ENCODE results near the gene NKD2.

NKD2 gene

DNA sequence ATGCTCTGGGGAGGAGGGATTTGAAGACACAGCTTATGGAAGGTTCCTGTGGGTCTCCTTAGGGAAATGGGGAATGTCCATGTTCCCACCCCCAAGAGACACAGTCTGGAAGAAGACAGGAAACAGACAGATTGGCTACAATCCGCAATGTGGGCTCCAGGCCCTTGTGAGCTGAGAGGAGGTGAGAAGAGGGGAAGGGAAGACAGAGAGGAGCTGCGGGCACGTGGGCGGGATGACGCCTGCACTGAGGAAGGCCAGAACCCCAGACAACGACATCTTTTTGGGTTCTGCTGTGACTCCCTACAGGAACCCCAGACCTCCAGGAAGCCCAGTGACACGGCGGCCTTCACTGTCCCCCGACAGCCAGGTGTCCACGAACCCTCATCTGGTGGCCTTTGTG lies 29.9 kb upstream of the NKD2 start:
- DNase-seq (ENCODE audit: low read depth), result no peak

DNA sequence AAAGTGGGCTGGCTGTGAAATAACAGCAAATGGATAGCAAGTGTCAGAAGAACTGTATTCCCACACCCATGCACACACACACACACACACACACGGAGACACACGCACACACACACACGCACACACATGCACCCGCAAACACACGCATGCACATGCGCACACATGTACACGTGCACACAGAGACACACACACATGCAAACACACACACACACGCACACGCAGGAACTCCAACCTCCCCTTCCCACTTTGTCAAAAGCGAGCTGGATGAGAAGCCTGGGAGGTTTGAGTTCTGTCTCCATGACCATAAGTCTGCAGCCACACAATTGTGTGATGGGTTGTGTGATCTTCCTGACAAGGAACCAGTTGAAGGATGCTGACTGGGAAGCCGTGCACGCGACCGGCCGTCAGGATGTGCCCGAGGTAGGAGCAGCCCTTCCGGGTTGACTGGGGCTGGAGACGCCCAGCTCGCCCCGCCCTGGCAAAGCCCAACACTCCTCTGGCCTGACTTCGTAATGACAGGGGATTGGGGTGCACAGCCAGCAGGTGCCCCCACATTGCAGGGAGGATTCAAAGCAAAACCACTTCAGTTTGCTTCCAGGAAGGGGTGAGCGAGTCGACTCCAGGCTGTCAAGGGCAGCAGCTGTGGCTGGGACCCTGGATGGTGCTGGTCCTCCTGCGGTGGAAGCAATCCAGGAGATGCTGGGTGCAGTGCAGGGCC lies 29.3 kb upstream of the NKD2 start:
- no peak for DNase-seq (ENCODE audit: low read depth)

DNA sequence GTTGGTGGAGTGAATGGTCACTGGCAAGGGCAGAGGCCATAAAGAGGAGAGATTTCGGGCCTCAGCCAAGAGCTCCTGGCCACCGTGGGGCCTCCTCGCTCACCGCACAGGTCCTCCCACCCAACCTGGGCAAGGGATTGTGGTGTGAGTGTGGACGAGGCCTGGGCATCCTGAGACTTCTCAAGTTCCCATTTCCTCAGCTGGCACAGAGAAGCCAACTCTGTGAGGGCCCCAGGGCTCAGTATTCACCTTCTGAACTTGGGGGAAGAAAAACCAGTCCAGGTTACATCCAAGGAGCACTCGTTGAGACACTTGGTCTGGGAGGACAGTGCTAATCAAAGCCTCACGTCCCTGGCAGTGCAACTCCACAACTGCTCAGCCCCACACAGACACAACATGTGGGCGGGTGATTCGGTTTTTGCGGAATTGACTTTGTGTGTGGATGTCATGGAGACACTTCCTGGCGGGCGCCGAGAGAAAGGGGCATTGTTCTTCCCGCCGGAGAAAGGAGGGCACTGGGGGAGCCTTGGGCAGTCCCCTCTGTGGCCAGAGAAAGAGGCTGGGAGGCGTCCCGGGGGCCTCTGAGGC lies 28.5 kb upstream of the NKD2 start:
- no peak for DNase-seq (ENCODE audit: low read depth)

DNA sequence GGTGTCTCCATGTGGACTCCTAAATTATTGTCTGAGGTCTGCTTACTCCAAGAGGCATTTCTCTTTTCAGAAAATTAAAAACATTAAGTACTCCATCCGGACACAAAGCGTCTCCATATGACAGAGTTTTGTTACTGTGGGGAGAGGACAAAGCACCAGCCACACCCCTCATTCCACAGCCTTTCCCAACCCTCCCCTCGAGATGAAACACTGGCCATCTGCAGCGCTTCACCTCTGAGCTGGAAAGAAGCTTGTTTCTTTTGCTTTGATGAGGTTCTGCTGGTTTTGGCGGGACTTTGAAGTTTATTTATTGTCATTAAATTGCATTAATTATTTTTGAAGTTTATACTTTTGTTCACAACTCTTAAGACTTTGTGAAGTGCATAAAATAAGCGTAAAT lies 27.6 kb upstream of the NKD2 start:
- no peak for DNase-seq (ENCODE audit: low read depth)

DNA sequence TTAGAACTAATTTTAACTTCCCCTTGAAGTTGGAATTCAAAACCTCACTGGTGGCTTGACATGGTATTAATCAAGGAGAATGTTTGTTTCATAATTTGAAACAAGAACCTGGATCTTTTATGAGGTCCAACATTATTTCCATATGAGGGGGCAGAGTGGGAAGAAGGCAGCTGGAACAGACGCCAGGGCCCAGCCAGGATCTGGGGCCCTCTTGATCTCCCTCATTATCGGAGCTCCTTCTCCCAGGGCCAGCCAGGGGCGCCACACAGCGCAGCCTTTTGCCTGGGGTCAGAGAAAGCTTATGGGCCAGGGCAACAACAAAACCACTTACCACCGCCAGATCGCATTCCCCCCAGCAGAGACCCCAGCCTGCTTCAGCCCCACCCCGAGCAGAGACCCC lies 27.1 kb upstream of the NKD2 start:
- no peak for DNase-seq (ENCODE audit: low read depth)

DNA sequence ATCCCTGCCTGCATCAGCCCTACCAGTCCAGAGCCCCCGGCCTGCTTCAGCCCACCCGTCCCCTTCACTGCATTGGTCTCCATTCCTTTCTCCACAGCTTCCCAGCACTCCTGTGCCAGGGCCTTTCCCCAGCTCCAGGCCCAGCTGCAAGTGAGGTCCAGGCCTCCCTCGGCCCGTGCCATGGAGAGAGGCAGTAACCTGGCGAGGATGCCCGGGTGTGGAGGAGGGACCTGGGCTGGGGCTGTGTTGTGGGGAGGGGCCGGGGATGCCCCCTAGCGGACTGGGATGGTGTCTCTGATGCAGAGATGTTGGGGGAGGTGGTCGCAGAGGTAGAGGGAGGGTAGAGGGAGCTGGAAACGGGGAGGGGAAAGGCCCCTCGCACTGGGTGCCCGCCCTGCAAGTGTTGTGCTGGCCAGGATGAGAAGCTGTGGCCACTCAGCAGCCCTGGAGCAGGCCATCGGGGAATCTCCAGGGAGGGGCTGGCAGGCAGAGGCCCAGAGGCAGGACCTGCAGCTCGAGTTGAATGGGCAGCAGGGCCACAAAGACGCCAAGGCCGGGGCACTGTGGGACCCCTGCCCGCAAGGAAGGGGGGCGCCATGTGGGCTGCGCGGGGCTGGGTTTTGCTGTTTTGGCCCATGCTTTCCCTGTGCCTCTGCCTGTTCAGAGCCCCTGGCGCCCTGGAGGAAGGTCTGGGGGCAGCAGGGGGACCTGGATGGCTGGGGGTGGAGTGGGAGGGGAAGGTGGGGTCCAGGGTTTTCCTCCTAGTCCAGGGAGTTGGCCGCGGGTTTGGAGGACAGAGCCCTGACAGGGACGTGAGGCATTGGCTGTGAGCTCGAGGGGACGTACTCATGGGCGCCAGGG lies 26.0 kb upstream of the NKD2 start:
- no peak for DNase-seq (ENCODE audit: low read depth)

DNA sequence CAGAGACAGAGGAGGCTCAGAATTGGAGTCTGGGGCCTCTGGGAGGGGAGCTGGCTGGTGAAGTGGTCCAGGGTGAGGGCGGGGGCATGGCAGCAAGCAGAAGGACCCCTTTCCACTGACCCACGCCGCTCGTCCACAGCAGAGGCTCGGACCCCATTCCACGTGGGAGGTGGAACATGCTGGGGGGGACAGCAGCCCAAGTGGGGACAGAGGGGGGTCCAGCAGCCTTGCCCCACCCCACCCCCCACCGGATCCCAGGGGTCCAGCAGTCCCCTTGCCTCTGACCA lies 25.4 kb upstream of the NKD2 start:
- no peak for DNase-seq (ENCODE audit: low read depth)

DNA sequence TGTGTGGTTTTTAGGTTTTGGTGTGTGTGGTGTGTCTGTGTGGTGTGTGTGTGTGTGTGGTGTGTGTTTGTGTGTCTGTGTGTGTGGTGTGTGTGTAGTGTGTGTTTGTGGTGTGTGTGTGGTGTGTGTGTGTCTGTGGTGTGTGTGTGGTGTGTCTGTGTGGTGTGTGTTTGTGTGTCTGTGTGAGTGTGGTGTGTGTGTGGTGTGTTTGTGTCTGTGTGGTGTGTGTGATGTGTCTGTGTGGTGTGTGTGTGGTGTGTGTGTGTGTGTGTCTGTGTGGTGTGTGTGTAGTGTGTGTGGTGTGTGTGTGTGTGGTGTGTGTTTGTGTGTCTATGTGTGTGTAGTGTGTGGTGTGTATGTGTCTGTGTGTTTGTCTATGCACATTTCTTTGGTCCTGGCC lies 25.0 kb upstream of the NKD2 start:
- DNase-seq (ENCODE audit: low read depth), result no peak

DNA sequence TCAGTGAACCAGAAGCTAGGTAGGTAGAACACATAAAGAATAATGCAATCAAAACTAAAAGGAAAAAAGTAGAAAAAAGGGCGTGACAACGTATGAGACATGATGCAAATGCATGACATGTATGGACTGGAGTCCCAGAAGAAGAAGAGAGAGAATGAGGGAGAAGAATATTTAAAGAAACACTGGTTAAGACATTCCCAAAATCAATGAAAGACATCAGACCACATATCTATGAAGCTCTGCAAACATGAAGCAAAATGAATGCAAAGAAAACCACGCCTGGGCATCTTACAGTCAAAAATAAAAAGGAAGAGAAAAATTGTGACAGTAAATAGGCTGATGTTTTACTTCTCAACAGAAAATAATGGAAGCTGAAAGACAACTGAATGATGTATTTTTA lies 23.8 kb upstream of the NKD2 start:
- DNase-seq (ENCODE audit: low read depth), result no peak

DNA sequence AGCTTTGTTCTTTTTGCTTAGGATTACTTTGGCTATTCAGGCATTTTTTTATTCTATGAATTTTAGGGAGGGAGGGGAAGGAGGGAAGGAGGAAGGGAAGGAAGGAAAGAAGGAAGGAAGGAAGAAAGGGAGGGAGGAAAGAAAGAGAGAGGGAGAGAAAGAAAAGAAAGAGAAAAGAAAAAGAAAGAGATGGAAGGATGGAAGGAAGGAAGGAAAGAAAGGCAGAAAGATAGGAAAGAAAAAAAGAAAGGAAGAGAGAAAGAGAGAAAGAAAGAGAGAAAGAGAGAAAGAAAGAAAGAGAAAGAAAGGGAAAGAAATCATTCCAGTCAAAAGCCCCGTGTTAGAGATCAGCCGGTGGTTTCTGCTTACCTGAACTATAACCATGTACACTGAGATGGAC lies 20.8 kb upstream of the NKD2 start:
- DNase-seq (ENCODE audit: low read depth), result no peak

DNA sequence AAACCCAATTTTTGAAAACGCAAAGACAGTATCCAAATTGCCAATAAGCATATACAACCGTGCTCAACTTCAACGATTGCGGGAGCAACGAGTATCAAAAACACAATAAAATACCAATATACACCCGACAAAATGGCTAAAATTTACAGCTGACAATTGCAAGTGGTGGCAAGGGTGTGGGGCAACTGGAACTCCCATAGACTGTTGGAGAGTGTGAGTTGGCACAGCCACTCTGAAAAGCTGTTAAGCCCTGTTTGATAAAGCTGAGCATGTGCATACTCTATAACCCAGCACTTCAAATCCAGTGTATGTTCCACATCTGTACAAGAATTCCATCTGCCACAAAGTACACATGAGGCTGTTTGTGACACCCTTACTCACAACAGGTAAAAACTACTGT lies 20.3 kb upstream of the NKD2 start:
- DNase-seq (ENCODE audit: low read depth), result no peak

DNA sequence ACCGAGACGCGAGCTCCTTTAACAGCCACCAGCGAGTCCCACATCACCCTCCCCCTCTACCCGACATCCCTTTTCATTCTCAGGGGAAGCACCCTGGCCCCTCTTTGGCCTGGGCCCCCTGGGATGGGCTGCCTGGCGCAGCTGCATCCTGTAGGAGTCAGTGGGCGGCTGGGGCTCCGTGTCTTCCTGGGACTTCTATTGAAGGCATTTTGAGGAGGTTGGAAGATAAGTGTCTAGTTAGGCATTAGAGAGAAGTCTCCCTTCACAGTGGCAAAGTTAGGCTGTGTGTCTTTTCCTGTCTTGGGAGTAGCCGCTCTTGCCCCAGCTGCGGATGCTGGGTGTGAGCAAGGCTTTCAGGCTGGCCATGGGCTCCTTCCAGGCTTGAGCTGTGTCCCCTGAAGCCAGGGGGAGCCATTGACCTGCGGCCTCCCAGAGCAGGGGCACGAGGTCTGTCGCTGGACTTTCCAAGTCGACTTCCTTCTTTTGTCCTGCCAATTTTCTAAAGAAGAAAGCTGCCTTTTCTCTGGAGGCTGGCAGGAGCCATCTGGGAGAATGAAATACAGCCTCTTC lies 18.6 kb upstream of the NKD2 start:
- DNase-seq (ENCODE audit: low read depth), result no peak

DNA sequence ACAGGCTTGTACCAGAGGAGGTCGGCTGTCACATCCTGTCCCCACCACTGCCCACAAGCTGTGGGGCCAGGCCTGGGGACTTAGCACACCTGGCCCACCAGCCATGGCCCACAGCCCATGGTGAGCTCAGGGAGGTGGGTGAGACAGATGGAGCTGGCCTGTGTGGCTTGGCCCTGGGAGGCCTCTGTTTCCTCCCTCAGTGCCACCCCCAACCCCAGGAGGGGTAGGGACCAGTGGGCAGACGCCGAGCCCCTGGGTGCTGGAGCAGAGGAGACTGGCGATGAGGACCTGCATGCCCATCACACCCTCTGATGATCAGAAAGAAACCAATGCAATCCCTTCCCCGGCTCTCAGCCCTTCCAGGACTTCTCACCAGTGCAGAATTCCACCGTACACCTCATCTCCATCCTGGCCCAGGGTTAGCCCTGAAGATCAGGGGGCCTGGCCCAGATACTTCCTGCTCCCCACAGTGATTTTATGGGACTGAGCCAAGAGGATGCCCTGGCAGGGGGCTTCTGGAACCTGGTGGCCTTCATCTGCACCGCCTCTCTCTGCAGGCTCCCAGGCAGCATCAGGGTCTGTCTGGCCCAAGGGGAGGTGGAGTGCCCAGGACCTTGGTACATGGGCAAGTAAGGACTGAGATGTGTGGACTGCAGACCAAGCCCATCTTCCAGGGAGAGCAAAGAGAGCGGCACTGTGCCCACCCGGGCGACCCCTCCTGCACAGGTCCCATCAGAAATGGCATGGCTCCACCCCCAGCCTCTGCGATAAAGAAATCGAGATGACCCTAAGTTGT lies 16.9 kb upstream of the NKD2 start:
- DNase-seq (ENCODE audit: low read depth), result no peak

DNA sequence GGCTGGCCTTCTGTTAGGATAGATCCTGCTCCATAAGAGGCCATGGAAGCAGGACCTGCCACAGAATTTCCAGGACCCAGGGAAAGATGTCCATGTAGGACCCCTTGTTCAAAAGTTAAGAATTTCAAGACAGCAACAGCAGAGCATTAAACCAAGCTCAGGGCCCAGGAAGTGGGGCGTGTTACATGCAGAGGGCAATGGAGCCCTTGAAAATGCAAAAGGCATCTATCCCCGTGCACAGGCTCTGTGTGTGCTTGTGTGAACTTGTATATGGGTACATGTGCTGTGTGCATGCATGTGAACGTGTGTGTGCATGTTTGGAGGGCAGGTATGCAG lies 14.4 kb upstream of the NKD2 start:
- DNase-seq (ENCODE audit: low read depth), result no peak

DNA sequence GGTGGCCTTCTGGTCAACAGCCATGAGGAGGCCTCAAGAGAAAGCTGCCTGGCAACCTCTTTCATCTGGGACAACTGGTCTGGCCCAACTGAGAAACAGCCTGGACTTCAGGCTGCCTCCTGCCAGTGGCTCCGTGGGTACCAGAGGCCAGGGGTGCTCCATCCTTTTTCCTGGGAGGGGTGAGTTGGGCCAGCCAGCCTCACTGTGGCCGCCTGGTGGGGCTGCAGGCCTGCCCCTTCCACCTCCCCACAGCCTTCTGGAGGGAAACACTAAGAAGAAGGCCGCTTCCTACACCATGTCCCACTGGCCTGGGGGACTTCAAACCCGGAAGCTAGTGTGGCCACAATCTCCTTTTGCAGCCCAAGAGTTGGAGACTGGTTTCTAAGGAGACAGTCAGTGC lies 13.8 kb upstream of the NKD2 start:
- DNase-seq (ENCODE audit: low read depth), result no peak

DNA sequence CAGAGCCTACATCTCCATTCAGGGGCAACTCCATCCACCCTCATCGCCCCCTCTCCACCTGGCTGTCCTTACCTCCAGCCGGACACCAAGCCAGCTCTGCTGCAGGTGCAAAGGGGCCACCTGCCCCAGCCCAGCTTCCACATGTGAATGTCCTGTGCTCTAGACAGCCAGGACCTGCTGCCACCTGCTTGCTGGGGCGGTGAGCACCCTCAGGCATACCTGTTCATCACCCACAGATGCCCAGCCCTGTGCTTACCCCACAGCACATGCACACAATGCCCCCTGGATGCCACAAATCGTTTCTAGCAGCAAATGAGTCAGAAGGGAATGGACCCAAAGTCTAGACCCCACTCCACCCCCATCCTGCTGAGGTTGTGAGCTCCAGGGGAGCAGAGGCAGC lies 13.3 kb upstream of the NKD2 start:
- no peak for DNase-seq (ENCODE audit: low read depth)

DNA sequence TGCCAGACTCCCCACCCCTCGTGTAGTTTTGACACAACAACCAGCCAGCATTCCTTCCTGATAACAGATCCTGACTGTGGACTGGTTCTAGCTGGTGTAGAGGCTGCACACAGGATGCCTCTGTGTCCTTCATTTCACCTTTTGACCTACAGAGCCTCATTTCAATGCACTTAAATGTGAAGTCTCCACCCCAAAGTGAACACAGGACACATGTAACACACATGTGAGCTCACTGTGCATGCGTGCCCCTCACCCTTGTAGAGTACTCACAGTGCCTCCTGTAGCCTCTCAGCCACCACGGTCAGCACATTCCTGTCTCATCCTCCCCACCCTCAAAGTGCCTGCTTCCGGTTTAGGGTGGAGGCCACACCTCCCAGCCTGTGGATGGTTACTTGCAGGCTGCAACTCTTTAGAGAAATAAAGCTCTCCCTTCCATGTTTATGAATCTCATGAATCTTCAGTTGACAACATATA lies 11.6 kb upstream of the NKD2 start:
- no peak for DNase-seq (ENCODE audit: low read depth)

DNA sequence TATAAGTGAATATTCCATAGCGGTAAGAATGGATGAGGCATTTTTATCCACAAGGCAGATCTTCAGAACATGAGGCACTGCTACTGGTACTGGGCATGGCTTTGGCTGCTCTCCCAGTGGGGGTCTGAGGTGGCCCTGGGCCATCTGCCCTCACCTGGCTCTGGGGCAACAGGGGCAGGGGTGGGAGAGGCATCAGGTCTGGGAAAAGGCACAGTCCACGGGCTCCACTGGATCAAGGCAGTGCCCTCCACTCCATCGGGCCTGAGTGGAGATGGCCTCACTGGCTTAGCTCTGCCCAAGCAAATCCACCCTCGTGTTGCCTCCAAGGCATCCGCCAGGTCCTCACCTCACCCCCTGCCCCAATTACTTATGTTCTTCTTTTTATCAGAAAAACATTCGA lies 10.9 kb upstream of the NKD2 start:
- DNase-seq (ENCODE audit: low read depth), result no peak

DNA sequence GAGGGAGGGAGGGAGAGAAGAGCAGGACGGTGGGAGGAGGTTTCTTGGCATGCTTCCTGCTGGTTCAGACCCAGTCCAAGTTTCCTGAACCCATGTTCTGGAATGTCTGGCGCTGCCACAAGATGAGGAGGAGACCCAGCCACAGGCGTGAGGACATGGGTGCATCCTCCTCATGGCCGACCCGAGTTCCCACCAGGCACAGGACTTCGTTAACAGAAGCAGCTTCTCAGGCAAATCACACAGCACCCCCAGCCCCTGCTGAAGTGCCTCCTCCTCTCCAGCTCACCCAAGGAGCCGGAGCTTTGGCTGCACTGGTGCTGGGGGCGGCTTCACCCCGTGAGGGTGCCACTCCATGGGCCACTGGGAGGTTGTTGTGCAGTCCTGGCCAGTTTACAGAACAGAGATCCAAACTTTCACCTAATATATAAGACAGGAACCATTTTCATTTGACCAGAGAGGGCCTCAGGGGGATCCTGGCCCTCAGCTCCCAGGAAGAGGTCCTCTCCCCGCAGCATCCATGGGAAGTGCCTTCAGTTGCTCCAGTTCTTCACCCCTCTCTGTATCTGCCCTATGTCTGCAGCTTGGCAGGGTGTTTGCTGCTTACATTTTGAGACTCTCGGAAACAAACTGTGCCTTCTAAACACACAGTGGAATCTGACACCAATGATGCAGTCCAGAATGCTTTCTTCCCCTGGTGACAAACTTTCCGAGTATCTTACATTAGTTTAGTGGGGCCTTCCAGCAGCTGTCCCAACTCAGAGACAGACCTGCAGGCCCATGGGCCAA lies 10.2 kb upstream of the NKD2 start:
- no peak for DNase-seq (ENCODE audit: low read depth)

DNA sequence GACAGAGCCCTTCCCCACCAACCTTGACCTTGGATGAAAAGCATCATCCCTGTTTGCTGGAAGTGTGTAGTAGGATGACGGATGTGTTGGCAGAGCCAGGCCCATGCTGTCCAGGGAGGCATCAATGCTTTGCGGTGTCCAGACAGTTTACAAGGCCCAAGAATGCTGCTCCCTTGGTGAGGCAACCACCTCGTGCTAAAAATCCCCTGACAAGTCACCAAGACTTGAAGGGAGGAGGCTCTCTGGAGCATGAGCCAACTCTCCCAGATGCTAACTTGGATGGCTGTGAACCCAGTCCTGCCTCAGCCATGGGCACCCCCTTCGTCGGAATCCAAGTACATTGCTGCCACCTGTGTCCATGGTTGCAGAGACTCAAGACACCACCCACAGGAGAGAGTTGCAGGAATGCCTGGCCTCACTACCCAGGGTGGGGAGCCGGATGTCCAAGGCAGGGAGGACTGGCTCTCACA lies 9.5 kb upstream of the NKD2 start:
- no peak for DNase-seq (ENCODE audit: low read depth)

DNA sequence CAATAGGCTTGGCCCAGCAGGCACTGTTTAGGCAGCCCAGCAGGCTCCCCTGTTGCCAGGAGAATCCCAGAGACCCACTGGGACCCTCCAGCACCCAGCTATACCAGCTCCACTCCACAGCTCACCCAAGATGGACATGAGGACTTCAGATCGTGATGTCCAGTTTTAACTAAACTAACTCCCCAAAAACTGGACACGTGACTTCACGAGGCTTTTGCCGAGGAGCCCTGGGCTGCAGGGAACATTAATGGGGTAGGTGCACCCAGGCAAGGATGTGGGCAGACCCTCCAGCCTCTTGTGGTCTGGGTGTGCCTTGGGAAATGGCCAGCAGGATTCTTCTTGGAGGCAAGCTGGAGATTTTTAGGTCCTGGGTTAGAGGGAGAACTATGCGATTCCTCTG lies 8.9 kb upstream of the NKD2 start:
- DNase-seq (ENCODE audit: low read depth), result no peak

DNA sequence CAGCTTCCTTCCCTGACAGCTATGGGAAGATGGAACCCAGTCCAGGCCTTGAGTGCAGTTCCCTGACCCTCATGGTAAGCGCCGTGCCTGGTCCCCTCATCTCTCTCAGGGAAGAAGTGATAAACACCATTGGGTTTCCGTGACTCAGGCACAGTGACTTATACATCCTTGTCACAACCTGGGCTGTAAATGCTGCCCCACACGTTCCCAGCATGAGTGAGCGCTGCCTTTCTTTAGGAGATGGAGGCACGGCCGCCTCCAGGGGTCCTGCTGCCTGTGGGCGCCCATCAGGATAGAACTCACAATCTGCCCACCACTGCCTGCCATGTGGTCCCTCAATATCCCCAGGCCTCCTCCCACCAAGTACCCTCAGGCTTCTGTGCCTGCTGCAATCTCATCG lies 8.3 kb upstream of the NKD2 start:
- DNase-seq (ENCODE audit: low read depth), result no peak
